NCI-H1417 (cell line): ENCODE measurements around the gene TMCC1.
"Not testable (repeated sequence)": the region's sequence is repeated elsewhere in the genome, so short reads cannot be mapped to it uniquely, and the experiment has no call there.

ENCODE experiments used
- DNase-seq, 3 experiments: peaks; one replicate each; lab custom pipeline; 2025; lab: John Stamatoyannopoulos, UW

The TMCC1 gene

GRCh38 chr3:129893581-129894070 lies at the start of gene TMCC1:
TMCC1 (minus strand) TSS chr3:129893711.
- peak; percentile 96 to 98 (median 97) for DNase-seq

- DNase-seq, result no peak
Measured at GRCh38 chr3:129943020-129943419, 49.5 kb upstream of the TMCC1 start.

DNA sequence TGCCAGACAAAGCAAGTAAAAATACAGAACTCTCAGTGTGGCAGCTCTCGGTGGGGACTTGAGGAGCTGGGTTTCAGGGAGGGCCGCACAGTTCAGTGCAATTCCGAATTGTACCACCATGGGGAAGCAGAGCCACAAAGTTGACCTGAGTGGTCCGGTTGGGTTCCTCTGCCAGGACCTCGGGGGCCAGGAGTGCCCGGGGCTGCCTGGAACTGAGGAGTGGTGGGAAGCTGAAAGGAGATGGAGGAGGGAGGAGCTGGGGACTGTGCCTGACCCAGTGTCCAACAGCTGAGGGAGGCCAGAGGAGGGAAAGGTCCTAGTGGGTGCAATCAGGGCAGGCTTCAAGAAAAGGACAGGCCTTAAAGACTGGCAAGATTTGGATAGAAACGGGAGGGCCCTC lies 48.8 kb upstream of the TMCC1 start:
- DNase-seq, result peak; percentile 60 to 84 (median 64)

- no peak for DNase-seq
Measured at GRCh38 chr3:129940086-129940485, 46.6 kb upstream of the TMCC1 start.

DNA sequence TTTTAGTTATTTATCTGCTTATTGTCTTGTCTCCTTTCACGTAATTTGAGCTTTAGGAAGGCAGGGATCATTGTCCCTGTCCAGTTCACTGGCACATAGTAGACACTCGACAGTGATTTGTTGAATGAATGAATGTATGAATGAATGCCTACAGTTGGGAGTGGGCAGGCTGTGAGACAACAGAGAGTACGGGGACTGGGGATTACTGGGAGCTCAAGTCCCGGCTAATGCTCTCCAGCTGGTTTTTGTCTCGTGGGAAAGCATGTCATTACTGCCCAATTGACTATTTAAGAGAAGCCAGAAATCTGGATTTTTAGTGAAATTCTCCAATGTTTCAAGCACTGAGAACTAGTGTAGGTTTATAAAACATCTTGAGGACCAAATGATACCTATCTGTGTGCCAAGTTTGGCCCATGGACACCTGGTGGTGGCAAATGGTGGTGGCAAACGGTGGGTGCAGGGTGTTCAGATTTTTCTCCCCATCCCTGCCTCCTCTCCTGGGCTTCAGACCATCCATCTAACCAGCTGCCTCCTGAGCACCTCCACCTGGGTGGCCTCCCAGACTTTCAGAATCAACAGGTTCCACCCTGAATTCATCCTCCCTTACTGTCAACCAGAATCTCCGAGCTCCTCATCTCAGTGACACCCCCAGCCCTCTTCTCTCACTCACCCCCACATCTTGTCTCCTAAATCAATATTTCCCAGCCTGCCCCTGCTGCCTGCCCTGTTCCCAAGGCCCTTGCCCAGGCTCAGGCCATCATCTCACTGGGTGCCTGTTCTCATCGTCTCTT lies 44.8 kb upstream of the TMCC1 start:
- no peak for DNase-seq

DNA sequence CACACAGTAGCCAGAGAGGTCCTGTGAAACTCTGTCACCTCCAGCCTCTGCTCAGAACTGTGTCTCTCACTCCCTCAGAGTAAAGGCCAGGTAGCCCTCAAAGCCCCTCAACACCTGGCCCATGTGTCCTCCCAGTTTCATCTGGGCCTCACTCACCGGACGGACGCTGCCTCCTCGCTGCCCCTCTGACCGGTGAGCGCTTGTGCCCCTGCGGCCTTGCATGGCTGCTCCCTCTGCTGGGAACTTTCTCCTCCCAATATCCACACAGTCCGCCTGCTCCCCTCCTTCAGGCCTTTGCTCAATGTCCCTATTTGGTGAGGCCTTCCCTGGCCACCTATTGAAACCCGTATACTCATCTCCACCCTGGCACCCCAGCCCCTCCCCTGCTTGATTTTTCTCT lies 44.2 kb upstream of the TMCC1 start:
- no peak for DNase-seq

GRCh38 chr3:129936757-129937156 lies 43.2 kb upstream of the TMCC1 start:
- DNase-seq, result peak; percentile 21 to 83 (median 50)

- DNase-seq, result peak; percentile 25 to 64 (median 27)
Measured at GRCh38 chr3:129934234-129935123, 41.0 kb upstream of the TMCC1 start.

- DNase-seq, result no peak
Measured at GRCh38 chr3:129933471-129933870, 40.0 kb upstream of the TMCC1 start.

- DNase-seq, result no peak
Measured at GRCh38 chr3:129929383-129929782, 35.9 kb upstream of the TMCC1 start.

DNA sequence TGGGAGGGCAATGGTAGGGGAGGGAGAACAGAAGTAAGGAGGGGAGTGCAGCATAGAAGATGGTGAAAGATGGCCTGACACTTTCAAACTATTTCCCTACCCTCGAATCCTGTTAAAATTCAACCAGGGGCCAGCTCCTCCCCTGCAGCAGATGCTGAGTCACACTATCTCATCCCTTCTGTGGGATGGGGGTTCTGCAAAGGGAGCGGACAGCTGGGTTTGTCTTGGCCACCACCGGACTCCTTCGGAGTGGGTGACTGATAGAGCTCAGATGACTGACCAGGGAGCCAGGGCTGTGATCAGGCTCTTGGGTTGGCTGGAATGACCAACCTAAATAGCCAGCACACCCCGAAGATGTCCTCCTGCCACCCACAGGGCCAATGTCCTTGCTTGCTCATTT lies 33.6 kb upstream of the TMCC1 start:
- DNase-seq, result no peak

DNA sequence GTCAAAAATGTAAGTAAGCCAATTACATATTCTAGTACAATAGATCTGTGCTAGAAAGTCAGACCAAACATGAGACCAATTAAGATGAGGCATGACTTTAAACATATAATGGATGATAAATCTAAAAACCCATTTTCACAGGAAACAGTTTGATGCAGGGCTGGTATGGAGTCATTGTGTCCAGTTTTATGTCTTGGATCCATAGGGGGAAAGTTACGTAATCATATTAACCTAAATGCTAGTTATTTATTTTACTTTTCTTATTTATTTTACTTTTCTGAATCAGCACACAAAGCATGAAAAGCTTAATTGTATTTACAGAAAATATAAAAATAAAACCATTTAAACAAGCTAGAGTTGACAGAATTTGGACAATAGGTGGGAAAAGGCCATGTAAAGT lies 26.3 kb upstream of the TMCC1 start:
- DNase-seq, result peak in 1 of 3 experiments; percentile 34

- no peak for DNase-seq
Measured at GRCh38 chr3:129919357-129919756, 25.8 kb upstream of the TMCC1 start.

DNA sequence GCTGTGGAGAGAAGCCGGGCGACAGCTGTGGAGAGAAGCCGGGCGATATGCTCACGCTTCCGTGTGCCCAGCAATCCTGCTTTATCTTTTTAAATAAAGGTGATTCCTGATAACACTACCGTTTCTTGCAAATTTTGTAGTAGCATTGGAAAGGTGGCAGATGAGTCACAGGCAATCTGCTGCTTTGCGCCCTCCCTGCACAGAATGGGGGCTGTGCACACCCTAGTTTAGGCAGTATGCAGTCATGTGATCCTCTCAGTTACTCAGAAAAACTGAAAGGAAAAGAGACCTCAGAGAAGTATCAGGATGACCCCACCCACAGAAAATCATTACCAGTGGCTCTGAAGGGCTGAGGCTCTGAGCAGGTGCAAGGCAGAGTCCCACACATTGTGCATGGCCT lies 24.9 kb upstream of the TMCC1 start:
- DNase-seq, result no peak

DNA sequence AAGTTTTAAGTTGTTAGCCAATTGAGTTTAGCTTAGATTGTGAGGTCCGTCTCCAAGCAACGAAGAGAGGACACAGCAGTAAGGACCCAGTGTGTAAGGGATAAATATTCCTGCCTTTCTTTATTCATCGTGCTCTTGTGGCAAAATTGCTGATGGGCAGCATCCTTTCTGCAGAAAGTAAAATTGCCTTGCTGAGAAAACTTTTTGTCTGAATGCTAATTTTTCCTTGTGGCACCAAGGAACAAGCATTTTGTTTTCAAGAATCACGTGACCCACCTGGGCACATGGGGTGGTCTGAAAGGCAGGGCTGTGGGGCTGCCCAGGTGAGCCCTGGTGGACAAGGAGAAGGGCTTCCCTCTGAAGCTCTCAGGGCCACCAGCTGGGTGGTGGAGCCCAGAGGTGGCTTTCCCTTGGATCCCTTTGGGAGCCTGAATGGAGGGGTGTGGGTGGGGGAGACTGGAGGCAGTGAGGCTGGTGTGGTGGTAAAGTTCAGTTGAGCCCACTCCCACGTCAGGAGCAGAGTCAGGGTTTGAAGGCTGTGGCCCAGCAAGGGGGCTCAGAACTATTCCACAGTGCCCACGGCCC lies 24.0 kb upstream of the TMCC1 start:
- no peak for DNase-seq

- no peak for DNase-seq
Measured at GRCh38 chr3:129913618-129914017, 20.1 kb upstream of the TMCC1 start.

GRCh38 chr3:129911261-129911861 lies 17.9 kb upstream of the TMCC1 start:
- no peak for DNase-seq

- DNase-seq, result not testable (repeated sequence)
Measured at GRCh38 chr3:129909235-129909634, 15.7 kb upstream of the TMCC1 start.

DNA sequence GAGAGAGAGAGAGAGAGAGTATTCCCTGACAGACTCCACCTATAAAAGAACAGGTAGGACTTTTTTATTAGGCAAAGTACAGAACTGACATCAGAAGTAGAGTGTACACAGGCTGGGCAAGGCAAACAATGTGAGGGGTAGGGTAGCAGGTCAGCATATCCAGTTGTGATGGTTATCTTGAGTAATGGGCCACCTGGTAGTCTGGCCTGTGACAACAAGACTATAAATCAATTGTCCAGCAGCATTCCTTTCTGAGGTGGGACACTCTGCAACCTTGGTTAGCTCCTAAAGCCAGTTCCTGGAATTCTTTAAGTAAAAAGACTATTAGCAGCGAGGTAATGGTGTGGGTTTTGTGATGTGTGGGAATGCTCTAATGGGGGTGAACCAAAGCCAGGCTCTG lies 14.9 kb upstream of the TMCC1 start:
- DNase-seq, result no peak

DNA sequence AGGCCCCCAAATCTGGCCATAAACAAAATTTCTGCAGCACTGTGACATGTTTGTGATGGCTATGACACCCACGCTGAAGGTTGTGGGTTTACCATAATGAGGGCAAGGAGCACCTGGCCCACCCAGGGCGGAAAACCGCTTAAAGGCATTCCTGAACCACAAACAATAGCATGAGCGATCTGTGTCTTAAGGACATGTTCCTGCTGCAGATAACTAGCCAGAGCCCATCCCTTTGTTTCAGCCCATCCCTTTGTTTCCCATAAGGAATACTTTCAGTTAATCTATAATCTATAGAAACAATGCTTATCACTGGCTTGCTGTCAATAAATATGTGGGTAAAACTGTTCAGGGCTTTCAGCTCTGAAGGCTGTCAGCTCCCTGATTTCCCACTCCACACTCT lies 7.8 kb upstream of the TMCC1 start:
- DNase-seq, result not testable (repeated sequence)

GRCh38 chr3:129897026-129897425 lies 3.5 kb upstream of the TMCC1 start:
- no peak for DNase-seq
